HG03025 (cell line): ENCODE data around the gene BZW1.
A peak's percentile ranks its signal among the peaks of the same experiment; 100 is the strongest.

Source experiments
- ATAC-seq: cut with Tn5 transposase; IDR thresholded peaks from one replicate; pipeline ENCODE4 v1.9.1; 2021; ENCODE audit warnings: mild to moderate bottlenecking, moderate library complexity; ENCODE audit not compliant: unreplicated experiment, low FRiP score

BZW1 gene

DNA sequence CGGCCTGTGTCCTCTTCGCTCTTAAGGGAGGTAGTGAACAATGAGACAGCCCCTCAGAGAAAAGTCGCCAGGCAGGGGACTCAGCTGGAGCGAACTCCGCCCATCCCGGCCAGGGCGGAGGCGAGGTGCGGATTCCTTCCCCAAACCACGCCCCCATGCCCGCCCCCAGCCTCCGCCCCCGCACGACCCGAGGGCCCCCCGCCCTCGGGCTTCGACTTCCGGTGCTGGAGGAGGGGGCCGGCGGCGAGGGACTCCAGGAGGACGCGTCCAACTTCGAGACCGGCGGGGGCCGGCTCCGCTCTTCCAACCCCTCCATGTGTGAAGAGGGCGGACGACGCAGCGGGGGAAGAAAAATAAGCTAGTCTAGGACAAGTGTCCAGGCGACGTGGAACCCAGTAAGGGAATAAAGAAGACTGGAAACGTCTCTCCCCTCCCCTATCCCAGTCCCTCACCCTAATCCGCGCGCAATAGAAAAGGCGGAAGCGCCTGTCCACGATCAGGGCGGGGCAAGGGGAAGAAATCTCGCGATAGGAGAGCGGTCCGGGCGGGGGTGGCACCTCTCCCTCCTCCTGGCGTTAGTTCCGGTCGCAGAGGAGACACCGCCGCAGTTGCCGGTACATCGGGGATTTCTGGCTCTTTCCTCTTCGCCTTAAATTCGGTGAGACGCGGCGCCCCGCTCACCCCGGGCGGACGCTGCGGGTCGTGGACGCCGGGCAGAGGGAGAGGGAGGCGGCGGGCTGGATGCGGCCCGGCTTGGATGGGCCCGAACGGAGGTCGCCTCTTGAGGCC lies at the start of gene BZW1:
BZW1 (plus strand) TSS at position 578 of the 789 bp plus-strand sequence. CDS start 1,308 bp downstream, outside the sequence.
- peak; percentile 91 for ATAC-seq

GRCh38 chr2:200762127-200762526 lies 49.6 kb upstream of the BZW1 start:
- no peak for ATAC-seq

GRCh38 chr2:200763422-200763821 lies 48.3 kb upstream of the BZW1 start:
- ATAC-seq: no peak

DNA sequence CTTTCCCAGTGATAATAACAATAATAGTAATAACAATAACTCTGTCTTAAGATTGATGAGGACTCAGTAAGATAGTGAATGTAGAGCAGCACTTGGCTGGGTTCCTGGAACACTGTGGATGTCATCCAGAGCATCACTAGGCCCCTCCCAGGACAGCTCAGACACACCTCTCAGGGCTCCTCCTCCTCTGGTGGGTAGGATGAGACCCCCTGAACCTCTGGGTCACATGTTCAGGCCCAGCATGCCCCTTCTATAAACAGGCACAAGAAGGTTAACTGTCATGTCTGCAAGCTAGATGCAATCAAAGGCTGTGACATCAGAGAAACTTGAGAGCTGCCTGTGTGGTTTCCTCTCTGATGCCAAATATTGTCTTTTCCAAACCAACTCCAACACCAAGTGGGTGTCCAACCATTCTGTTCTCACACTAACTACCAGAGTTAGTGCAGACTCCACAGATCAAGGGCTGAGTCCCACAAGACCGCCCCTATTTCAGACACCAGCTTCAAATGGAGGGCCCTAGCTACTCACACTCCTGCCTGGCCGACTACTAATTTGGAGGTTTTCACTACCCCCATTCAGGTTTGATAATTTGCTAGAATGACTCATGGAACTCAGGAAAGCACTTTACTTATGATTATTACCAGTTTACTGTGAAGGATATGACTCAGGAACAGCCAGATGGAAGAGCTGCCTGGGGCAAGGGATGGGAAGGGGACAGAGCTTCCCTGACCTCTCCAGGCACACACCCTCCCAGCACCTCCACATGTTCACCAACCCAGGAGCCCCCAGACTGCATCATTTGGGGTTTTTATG lies 46.4 kb upstream of the BZW1 start:
- no peak for ATAC-seq

DNA sequence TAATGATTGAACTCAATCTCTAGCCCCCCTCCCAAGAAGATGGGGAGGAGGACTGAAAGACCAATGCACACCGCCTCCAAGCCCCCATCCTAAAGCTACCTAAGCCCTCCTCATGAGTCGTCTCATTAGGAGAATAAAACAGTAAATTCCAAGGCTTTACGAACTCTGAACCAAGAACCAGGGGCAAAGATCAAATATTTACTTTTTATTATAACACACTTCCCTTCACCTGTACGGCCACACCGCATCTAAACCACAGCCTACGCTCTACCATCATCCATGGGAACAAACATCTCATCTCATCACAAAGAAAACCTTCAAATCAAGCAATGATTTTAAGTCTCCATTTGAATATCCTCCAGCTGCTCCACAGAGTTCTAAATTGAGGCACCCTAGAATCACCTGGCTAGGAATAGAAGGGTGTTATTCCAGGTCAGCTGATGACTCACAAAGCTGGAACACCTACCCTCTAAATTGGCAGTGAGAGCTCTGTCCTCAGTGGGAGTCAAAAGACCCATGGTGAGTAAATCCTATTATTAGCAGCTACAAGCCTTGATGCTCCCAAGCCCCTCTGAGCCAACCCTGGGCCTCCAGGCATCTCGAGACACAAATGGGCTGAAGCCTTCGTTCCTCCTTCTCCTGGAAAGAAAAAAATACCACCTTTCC lies 45.6 kb upstream of the BZW1 start:
- no peak for ATAC-seq

DNA sequence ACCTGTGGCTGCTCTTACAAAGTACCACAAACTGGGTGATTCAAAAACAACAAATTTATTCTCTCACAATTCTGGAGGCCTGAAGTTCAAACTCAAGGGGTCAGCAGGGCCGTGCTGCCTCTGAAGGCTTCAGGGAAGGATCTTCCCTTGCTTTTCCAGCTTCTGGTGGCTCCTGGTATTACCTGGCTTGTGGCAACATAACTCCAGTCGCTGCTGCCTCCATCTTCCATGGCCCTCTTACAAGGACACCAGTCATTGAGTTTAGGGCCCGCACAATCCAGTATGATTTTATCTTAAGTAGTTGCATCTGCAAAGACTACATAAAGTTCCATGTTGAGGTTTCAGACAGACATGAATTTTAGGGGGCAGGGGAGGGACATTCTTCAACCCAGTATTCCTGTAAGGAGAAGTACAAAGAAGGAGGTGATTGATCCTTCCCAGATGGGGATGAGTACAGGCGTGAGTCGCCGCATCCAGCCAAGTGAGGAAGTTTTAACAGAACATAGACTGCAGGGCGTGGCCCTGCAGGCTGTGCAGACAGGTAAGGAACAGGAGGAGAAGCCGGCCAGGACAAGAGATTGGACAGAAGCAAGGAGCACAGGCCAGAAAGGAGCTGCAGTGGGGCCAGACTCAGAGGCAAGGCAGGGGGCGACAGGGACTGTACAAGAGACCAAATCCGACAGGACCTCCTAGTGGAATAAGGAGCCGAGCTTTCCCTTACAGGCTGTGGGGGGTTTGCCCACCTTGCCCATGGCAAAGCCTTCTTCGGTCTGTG lies 44.4 kb upstream of the BZW1 start:
- ATAC-seq: no peak

DNA sequence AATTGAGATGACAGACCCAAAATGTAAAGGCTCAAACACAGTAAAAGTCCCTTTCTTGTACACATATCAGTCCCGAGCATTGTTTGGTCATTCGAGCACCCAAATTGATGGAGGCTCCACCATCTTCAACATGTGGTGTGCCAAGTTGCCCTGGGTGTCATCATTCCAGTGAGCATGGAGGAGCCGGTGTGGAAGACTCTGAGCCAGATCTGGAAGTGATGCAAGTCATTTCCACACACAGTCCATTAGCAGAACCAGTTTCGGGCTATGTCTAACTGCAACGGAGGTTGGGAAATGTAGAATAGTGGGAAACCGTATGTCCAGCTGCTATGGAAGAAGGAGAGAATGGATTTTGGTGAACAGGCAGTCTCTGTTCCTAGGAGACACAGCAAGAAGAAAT lies 40.9 kb upstream of the BZW1 start:
- no peak for ATAC-seq

DNA sequence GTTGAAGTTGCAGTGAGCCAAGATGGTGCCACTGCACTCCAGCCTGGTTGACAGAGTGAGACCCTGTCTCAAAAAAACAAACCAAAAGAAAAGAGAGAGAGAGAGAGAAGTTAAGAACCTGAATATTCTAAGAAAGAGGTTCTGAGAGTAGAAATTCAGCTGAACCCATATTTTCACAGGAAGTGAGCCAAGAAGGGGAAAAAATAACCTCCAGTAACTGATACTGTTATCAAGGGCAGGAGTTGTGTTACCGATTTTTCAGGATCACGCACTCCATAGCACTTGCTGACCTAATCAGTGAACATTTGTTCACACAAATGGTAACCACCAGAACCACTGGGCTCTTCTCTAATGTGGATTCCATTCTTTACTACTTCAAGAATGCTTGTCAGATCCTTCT lies 39.1 kb upstream of the BZW1 start:
- ATAC-seq: no peak

DNA sequence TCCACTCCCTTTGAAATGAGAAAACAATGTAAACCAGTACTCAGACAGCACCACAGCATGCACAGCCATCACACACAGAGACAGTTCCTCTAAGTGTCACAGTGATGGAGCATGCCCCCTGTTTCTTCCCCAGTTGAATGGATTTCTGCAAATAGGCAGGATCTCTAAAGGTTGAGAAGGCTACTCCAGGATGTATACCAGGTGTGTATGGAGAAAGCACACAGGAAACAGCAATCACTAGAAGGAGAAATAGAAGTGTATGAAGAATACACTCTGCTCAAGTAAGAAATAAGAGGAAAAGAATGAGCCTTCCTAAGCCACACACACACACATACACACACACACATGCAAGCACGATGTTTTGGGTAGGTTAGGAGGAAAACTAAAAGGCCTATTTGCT lies 38.6 kb upstream of the BZW1 start:
- ATAC-seq: no peak

- no peak for ATAC-seq
Observed at GRCh38 chr2:200774920-200775319, 36.8 kb upstream of the BZW1 start.

DNA sequence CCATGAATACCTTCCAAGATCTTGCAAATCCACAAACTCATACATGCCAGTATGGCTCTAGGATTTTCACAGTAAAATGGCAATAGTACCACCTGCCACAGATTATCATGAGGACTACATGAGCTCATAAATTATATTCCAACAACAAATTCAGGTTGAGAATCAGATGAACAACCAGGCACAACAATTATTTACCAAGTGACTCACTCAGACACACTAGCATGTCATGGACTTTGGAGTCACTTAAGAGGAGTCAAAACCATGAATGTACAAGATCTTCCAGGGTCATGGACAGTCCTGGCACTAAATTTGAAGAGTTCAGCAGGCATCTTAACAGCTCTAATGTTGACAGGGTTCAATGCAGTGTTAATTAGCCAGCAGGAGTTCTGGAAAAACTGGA lies 34.4 kb upstream of the BZW1 start:
- no peak for ATAC-seq

GRCh38 chr2:200778038-200778437 lies 33.7 kb upstream of the BZW1 start:
- ATAC-seq: no peak

DNA sequence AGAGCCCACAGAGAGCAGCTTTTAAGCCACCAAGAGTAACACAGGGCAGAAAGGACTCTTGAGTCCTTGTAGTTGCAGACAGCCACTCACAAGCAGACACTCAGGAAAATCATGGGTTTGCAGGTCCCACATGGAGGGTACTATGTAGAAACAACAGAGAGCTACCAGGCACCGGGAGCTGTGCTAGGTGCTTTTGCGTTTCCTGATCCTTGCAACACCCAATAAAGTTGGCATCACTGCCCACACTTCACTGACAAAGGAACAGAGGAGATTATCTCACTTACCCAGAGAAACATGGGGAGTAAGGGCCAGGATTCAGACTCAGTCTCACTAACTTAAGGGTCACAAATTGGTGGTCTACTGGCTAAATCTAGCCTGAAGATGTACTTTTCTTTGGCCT lies 32.5 kb upstream of the BZW1 start:
- no peak for ATAC-seq

DNA sequence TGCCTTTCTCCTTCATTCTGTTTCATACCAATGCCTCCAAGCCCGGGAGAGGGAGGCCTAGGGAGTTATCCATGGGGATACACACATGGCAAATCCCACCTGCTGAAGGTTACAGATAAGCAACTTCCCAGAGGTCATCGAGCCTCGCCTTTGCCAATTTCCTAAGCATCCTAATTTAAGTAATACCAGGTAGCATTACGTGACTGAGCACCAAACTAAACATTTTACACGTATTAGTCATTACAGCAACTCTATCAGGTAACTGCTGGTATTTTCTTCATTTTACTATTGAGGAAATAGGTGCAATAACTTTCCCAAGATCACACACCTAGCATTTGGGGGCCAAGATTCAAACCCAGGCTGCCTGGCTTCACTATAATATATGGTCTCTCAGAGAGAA lies 30.1 kb upstream of the BZW1 start:
- no peak for ATAC-seq

DNA sequence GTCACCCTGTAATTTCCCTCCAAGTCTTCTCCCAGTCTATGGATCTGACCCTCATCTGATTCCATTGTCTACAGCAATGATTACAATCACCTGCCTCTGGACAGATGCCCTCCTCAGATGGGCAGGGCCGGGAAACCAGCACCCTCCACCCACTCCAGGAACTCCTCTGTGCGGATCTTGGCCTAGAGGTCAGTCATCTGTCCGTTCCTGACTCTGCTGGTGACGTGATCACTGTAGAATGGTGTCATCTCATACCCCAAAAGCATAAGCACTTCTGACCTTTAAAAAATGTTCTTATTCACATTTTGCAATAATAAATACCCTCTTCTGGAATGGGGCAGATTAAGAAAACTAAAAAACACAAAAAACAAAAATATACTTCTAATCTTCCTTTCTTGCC lies 29.5 kb upstream of the BZW1 start:
- ATAC-seq: no peak

DNA sequence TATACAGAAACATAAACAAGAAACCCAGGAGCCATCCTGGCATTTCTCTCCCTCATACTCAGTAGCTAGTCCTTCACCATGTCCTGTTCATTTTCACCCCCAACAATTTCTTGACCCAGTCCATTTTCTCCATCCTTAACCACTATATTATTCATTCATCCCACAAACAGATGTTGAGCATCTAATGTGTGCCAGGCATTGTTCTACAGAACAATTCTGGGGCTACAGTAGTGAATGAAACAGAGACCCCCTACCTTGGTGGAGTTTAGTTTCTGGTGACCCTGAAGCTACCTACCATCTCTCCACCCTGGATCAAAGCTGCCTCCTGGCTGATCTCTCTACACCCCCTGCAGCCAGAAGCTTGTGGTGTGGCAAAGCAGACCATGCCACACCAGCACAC lies 27.5 kb upstream of the BZW1 start:
- no peak for ATAC-seq

GRCh38 chr2:200786423-200786822 lies 25.3 kb upstream of the BZW1 start:
- no peak for ATAC-seq

GRCh38 chr2:200786826-200787225 lies 24.9 kb upstream of the BZW1 start:
- no peak for ATAC-seq

- no peak for ATAC-seq
Observed at GRCh38 chr2:200787351-200788120, 24.2 kb upstream of the BZW1 start.
